SK-N-SH treated with all-trans-retinoic acid at 6 μM for 48 hours (cell line): ENCODE results near the gene TCF7.

Experiments used
- ATAC-seq: fragments of 200-7000 bp; cut with Tn5 transposase; 3 replicates; pipeline ENCODE4 v1.9.1; 2020; ENCODE audit warnings: mild to moderate bottlenecking, moderate library complexity
- ARNTL ChIP-seq: fragments of 450-650 bp; formaldehyde crosslinking; IDR thresholded peaks from 2 replicates; pipeline ENCODE4 v1.5.0; 2020; ENCODE audit warnings: low read depth, mild to moderate bottlenecking, moderate library complexity, borderline replicate concordance
- BACH2 ChIP-seq: fragments of 250-450 bp; sonication (Bioruptor Pico); IDR thresholded peaks from 2 replicates; pipeline ENCODE4 v1.9.0; 2021; ENCODE audit warnings: mild to moderate bottlenecking, borderline replicate concordance
- CSDC2 ChIP-seq: fragments of 250-450 bp; sonication (Bioruptor Pico); IDR thresholded peaks from 2 replicates; pipeline ENCODE4 v1.5.0; 2020; ENCODE audit warnings: mild to moderate bottlenecking, moderate library complexity
- ESRRG ChIP-seq: fragments of 250-450 bp; sonication (Bioruptor Pico); IDR thresholded peaks from 2 replicates; pipeline ENCODE4 v1.6.1; 2021; ENCODE audit warnings: mild to moderate bottlenecking
- GLIS3 ChIP-seq: fragments of 250-450 bp; sonication (Bioruptor Pico); IDR thresholded peaks from 2 replicates; pipeline ENCODE4 v1.5.0; 2020; ENCODE audit warnings: mild to moderate bottlenecking, moderate library complexity
- ISL1 ChIP-seq: fragments of 250-450 bp; sonication (Bioruptor Pico); IDR thresholded peaks from 2 replicates; pipeline ENCODE4 v2.1.2; 2022; ENCODE audit warnings: mild to moderate bottlenecking, moderate library complexity
- OSR1 ChIP-seq: fragments of 250-450 bp; sonication (Bioruptor Pico); IDR thresholded peaks from 2 replicates; pipeline ENCODE4 v1.8.0; 2022; ENCODE audit warnings: moderate library complexity, mild to moderate bottlenecking, inconsistent platforms
- RARB ChIP-seq: fragments of 250-450 bp; sonication (Bioruptor Pico); IDR thresholded peaks from 2 replicates; pipeline ENCODE4 v1.8.0; 2021; ENCODE audit warnings: mild to moderate bottlenecking, moderate library complexity
- SNAI2 ChIP-seq: fragments of 250-450 bp; sonication (Bioruptor Pico); IDR thresholded peaks from 2 replicates; pipeline ENCODE4 v1.5.0; 2020; ENCODE audit warnings: mild to moderate bottlenecking, moderate library complexity
- TCF4 ChIP-seq: fragments of 250-450 bp; sonication (Bioruptor Pico); IDR thresholded peaks from 2 replicates; pipeline ENCODE4 v1.8.0; 2021; ENCODE audit warnings: mild to moderate bottlenecking, moderate library complexity, borderline replicate concordance
- TOX ChIP-seq: fragments of 250-450 bp; sonication (Bioruptor Pico); IDR thresholded peaks from 2 replicates; pipeline ENCODE4 v1.8.0; 2021; ENCODE audit warnings: mild to moderate bottlenecking, moderate library complexity, borderline replicate concordance
- ZC3H10 ChIP-seq: fragments of 250-450 bp; sonication (Bioruptor Pico); IDR thresholded peaks from 2 replicates; pipeline ENCODE4 v1.5.1; 2021; ENCODE audit warnings: mild to moderate bottlenecking, moderate library complexity
- ZFP3 ChIP-seq: fragments of 250-450 bp; sonication (Bioruptor Pico); IDR thresholded peaks from 2 replicates; pipeline ENCODE4 v1.5.0; 2020; ENCODE audit warnings: mild to moderate bottlenecking, moderate library complexity
- ZFP30 ChIP-seq: fragments of 450-650 bp; formaldehyde crosslinking; IDR thresholded peaks from 2 replicates; pipeline ENCODE4 v1.5.0; 2022; ENCODE audit warnings: mild to moderate bottlenecking, moderate library complexity
- ZNF565 ChIP-seq: fragments of 450-650 bp; formaldehyde crosslinking; conservative IDR thresholded peaks from 2 replicates; pipeline ENCODE4 v1.5.0; 2020; ENCODE audit warnings: low read depth, mild to moderate bottlenecking, moderate library complexity
- ZNF8 ChIP-seq: fragments of 450-650 bp; formaldehyde crosslinking; IDR thresholded peaks from 2 replicates; pipeline ENCODE4 v1.5.0; 2020; ENCODE audit warnings: mild to moderate bottlenecking, moderate library complexity
- TF ChIP-seq, protein P1 (sequence below): fragments of 250-450 bp; sonication (Bioruptor Pico); IDR thresholded peaks from 2 replicates; pipeline ENCODE4 v1.5.1; 2020; ENCODE audit warnings: low read depth, mild to moderate bottlenecking, moderate library complexity
- TF ChIP-seq, protein P2 (sequence below): fragments of 250-450 bp; sonication (Bioruptor Pico); IDR thresholded peaks from 2 replicates; pipeline ENCODE4 v1.8.0; 2021; ENCODE audit warnings: low read depth, mild to moderate bottlenecking, moderate library complexity, borderline replicate concordance
- TF ChIP-seq, protein P3 (sequence below): fragments of 250-450 bp; sonication (Bioruptor Pico); IDR thresholded peaks from 2 replicates; pipeline ENCODE4 v1.8.0; 2020; ENCODE audit warnings: mild to moderate bottlenecking, moderate library complexity, borderline replicate concordance

TCF7 gene

GRCh38 chr5:134129411-134130238, 15.1 kb downstream of the TCF7 start:
- TF ChIP-seq TOX (CRISPR knock-in tag) (no peak), ZNF565 (CRISPR knock-in tag) (no peak), ARNTL (no peak), TCF4 (CRISPR knock-in tag) (no peak), ISL1 (CRISPR knock-in tag) (no peak), GLIS3 (no peak), ZC3H10 (CRISPR knock-in tag) (no peak), CSDC2 (CRISPR knock-in tag) (no peak), ZFP3 (CRISPR knock-in tag) (no peak), SNAI2 (CRISPR knock-in tag) (no peak), ESRRG (CRISPR knock-in tag) (no peak), BACH2 (no peak), ZFP30 (CRISPR knock-in tag) (no peak)
- TF ChIP-seq, protein P1, sequence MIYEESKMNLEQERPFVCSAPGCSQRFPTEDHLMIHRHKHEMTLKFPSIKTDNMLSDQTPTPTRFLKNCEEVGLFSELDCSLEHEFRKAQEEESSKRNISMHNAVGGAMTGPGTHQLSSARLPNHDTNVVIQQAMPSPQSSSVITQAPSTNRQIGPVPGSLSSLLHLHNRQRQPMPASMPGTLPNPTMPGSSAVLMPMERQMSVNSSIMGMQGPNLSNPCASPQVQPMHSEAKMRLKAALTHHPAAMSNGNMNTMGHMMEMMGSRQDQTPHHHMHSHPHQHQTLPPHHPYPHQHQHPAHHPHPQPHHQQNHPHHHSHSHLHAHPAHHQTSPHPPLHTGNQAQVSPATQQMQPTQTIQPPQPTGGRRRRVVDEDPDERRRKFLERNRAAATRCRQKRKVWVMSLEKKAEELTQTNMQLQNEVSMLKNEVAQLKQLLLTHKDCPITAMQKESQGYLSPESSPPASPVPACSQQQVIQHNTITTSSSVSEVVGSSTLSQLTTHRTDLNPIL = no peak
- TF ChIP-seq, protein P2, sequence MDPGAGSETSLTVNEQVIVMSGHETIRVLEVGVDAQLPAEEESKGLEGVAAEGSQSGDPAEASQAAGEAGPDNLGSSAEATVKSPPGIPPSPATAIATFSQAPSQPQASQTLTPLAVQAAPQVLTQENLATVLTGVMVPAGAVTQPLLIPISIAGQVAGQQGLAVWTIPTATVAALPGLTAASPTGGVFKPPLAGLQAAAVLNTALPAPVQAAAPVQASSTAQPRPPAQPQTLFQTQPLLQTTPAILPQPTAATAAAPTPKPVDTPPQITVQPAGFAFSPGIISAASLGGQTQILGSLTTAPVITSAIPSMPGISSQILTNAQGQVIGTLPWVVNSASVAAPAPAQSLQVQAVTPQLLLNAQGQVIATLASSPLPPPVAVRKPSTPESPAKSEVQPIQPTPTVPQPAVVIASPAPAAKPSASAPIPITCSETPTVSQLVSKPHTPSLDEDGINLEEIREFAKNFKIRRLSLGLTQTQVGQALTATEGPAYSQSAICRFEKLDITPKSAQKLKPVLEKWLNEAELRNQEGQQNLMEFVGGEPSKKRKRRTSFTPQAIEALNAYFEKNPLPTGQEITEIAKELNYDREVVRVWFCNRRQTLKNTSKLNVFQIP (CRISPR knock-in tag) = no peak
- TF ChIP-seq, all 23 proteins: peak for 0
- no peak for ATAC-seq

- TF ChIP-seq TOX (CRISPR knock-in tag) = no peak
- TF ChIP-seq, protein P3, sequence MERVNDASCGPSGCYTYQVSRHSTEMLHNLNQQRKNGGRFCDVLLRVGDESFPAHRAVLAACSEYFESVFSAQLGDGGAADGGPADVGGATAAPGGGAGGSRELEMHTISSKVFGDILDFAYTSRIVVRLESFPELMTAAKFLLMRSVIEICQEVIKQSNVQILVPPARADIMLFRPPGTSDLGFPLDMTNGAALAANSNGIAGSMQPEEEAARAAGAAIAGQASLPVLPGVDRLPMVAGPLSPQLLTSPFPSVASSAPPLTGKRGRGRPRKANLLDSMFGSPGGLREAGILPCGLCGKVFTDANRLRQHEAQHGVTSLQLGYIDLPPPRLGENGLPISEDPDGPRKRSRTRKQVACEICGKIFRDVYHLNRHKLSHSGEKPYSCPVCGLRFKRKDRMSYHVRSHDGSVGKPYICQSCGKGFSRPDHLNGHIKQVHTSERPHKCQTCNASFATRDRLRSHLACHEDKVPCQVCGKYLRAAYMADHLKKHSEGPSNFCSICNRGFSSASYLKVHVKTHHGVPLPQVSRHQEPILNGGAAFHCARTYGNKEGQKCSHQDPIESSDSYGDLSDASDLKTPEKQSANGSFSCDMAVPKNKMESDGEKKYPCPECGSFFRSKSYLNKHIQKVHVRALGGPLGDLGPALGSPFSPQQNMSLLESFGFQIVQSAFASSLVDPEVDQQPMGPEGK = no peak
- TF ChIP-seq RARB (CRISPR knock-in tag) = no peak
- TF ChIP-seq, protein P2 (CRISPR knock-in tag) = no peak
- no peak for TF ChIP-seq ISL1 (CRISPR knock-in tag)
- no peak for TF ChIP-seq ESRRG (CRISPR knock-in tag)
- no peak for TF ChIP-seq BACH2
- no peak for TF ChIP-seq ZNF565 (CRISPR knock-in tag)
- no peak for TF ChIP-seq SNAI2 (CRISPR knock-in tag)
- TF ChIP-seq ZNF8 (CRISPR knock-in tag) = no peak
- TF ChIP-seq, protein P1 = no peak
- no peak for TF ChIP-seq CSDC2 (CRISPR knock-in tag)
- TF ChIP-seq ZC3H10 (CRISPR knock-in tag) = no peak
- TF ChIP-seq TCF4 (CRISPR knock-in tag) = no peak
- no peak for TF ChIP-seq OSR1 (CRISPR knock-in tag)
- no peak for TF ChIP-seq ZFP3 (CRISPR knock-in tag)
- no peak for ATAC-seq
These were observed 15.9 kb downstream of the TCF7 start for GRCh38 chr5:134130239-134130945.

DNA sequence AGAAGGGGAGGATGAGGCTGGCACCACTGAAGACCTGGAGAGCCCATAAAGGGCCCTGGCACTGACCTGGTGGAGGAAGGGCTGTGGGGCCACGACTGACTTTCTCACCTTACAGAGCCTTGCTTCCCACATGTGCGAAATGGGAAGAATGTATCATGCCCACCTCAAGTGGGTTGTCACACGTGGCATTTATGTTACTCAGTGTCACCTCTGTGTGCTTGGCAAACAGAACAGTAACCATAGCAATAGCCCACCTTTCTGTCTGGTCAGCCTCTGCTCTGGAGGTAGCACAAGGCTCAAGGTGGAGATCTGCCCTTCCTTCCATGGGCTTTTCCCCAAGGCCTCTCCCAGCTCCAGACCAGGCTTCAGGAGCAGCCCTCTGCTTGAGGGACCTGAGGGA, 16.7 kb downstream of the TCF7 start:
- no peak for ATAC-seq
- no peak for TF ChIP-seq OSR1 (CRISPR knock-in tag)
